NCI-H2171 treated with DMSO at 0.1 percent for 48 hours (cell line): ENCODE measurements around the gene COL9A3.
"Not testable (repeated sequence)": the region's sequence is repeated elsewhere in the genome, so short reads cannot be mapped to it uniquely, and the experiment has no call there.

ENCODE experiments used
- DNase-seq: peaks from one replicate; lab custom pipeline; 2025; lab: John Stamatoyannopoulos, UW

The COL9A3 gene

DNA sequence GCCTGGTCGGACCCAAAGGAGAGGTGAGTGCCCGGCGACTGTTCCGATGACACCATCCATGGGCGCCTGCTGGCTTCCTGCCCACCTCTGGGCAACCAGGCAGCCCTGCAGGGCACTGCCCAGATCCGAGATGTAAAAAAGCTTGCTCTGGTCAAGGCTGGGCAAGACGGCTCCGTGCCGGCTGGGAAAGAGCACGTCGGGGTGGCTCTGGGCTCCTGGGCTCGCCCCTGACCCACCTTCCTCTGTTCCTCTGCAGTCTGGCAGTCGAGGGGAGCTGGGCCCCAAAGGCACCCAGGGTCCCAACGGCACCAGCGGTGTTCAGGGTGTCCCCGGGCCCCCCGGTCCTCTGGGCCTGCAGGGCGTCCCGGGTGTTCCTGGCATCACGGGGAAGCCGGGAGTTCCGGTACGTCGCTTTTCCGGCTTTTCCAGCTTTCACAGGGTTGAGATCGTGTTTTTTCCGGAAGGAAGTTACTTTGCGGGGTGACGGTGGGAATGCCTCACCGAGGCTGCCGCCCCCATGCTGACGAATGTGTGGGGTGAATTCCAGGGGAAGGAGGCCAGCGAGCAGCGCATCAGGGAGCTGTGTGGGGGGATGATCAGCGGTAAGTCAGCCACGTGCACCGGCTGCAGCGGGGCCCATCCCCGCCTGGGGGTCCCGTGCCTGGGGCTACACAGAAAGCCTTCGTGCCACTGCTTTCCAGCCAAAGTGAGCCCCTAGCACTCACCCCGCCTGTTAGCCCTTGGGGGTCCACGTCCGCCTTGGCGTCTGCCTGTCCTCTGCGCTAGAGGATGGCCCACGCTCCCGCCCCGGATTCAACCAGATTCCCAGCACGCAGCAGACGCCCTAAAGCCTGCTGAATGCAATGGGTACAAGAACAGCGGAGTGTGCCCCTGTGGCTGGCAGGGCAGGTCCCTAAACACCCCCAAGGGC is 19.3 kb downstream of the COL9A3 start:
- no peak for DNase-seq

DNA sequence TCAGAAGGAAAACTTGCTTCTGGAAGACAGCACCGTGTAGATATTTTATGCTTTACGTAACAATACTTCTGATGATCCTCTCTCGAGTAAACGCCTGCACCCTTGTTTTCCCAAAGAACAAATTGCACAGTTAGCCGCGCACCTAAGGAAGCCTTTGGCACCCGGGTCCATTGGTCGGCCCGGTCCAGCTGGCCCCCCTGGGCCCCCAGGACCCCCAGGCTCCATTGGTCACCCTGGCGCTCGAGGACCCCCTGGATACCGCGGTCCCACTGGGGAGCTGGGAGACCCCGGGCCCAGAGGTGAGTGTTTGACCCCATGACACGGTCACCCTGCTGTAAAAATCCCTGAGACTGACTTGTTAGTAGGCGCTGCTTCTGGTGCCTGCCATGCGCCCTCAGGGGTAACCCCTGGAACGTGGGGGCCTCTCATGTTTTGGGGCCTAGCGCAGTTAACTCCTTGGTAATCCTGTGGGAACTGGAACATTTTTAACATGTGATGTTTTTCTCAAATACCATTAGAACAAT is 20.2 kb downstream of the COL9A3 start:
- DNase-seq, result no peak

DNA sequence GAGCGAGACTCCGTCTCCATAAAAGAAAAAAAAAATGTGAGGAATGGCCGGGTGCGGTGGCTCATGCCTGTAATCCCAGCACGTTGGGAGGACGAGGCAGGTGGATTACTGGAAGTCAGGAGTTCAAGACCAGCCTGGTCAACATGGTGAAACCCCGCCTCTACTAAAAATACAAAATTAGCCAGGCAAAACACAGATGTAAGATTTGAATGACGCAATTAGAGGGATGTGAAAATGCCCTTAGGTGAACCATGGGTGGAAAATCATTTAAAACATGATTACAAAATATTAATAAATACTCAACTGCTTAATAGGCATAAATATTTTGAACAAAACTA is 20.9 kb downstream of the COL9A3 start:
- DNase-seq, result no peak

DNA sequence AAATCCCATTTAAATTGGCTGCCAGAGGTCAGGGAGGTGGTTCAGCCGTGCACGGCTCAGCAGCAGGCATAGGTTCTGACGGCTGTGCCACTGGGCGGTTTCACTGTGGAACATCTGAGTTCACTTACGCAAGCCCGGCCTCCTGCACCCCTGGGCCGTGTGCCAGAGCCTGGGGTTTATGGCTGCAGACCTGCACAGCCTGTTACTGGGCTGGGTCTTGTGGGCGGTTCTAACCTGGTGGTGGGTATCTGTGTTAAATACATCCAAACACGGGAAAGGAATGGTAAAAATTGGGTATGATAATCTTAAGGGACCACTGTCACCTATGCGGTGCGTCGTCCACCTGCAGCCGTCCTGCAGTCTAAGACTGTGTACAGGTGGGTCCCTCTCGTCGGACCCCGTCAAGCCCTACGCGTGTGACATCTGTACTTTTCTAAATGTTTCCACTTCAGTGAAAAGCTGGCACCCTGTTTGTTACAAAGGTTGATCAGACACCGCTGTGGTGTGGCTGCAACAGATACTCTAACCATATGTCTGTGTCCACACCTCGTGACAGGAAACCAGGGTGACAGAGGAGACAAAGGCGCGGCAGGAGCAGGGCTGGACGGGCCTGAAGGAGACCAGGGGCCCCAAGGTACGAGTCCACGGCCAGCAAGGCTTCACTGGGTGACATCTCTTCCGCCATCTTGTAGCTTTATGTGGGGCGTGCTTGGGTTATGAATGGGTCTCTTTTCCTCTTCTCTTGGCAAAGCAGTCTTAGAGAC is 21.5 kb downstream of the COL9A3 start:
- peak; percentile 97 for DNase-seq

DNA sequence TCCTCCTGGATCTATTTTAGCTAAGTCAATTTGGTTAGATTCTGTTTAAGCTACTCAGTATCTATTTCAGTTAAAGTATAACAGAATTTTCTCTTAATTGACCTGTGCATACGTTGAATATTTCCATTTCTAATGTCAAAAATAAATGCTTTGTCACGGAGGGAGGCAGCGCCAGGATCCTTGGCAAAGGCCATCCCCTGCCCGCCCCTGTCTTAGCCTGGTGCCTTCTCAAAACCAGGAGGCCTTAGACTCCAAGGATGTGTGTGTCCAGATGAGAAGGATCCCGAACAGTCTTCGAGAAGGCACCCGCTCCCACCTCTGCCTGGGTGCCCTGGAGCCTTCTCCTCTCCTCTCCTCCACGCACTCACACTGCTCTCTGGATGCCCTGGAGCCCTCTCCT is 22.4 kb downstream of the COL9A3 start:
- DNase-seq, result no peak

DNA sequence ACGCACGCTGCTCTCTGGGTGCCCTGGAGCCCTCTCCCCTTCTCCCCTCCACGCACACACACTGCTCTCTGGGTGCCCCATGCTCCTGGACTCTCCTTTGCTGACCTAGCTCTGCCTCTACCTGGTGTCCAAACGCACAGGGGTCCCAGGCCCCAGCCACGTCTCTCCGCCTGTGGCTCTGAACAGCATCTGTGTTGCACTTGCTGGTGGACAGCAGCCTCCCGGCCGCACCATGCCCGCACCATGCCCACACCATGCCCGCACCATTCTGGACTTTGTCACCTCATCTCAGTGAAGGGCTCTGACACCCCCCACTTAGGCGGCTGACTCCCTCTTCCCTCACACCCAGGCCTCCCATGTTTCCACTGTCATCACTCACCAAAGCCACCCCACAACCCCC is 23.0 kb downstream of the COL9A3 start:
- DNase-seq, result no peak

DNA sequence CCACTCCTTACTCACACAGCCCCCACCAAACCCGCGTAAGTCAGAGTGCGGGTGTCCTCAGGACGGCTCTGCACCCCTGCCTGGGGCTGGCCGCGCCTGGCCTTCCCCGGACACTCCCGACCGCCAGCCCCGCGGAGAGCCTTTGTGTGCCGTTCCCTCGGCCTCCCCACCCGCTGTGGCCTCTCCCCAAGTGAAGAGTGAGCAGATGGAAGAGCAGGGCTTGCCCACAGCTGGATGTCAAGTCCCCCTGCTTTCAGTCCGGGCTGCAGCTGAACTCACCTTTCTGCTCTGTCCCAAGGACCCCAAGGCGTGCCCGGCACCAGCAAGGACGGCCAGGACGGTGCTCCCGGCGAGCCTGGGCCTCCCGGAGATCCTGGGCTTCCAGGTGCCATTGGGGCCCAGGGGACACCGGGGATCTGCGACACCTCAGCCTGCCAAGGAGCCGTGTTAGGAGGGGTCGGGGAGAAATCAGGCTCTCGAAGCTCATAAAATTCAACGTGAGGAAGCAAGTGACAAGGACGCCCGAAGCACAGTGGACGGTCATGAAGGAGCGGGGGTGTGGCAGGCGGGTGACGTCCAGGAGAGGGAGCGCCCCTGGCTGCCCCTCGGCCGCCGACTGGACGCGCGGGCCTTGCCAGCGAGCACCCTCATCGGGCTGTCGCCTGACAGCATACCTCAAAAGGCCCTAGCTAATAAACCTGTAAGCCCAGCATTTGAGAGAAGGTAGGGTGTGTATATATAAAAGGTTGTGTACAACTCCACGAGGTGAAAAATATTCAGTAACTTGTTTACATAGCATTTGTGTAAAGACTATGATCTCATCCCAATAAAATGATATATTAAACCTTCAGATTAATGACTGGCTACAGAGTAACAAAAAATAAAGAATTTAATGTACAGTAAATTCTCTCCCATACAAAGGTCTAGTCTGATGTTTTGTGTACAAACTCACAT is 23.7 kb downstream of the COL9A3 start:
- peak; percentile 42 for DNase-seq

DNA sequence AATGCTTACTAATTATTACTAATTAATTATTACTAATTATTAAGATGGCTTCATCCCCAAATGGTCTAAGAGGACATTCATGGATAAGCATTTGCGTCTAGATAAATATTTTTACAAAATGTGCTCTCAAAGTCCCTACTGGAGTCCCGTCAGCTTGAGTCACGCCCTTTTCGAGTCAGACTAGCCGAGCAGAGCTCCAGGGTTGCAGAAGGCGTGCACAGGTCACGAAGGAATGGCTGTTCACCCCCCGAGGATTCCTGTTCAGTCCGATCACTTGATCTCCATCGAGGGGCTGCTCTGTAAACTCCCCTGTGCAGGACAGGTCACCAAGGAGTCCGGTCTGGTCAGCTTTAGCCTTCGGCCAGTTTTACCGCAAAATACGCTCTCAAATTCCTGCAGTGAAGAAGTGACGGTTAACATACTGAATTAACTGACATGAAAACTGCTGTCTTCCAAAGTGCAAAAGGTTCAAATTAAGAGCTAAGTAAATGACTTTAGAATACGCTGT is 24.9 kb downstream of the COL9A3 start:
- DNase-seq, result no peak

DNA sequence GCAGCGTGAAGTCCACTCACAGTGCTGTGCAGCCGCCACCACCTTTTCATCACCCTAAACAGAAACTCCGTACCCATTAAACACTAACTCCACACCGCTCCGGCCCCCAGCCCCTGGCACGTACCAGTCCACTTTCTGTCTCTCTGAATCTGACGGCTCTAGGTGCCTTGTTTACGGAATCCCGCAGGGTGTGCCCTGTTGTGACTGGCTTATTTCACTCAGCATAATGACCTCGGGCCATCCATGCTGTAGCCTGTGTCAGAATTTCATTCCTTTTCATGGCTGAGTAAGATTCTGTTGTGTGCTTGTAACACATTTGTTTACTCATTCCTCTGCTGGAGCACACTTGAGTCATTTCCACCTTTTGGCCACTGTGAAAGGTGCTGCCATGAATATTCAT is 26.8 kb downstream of the COL9A3 start:
- no peak for DNase-seq

DNA sequence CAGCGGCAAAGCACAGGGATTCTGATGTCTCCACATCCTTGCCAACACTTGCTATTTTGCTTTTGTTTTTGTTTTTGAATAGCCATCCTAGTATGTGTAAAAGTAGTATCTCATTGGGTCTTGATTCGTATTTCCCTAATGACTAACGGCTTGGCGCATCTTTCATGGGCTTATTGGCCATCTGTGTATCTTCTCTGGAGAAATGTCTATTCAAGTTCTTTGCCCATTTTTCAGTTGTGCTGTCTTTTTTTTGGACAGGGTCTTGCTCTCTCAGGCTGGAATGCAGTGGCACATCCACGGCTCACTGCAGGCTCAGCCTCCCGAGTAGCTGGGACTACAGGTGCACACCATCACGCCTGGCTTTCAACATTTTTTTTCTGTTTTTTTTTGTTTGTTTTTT is 27.3 kb downstream of the COL9A3 start:
- no peak for DNase-seq

DNA sequence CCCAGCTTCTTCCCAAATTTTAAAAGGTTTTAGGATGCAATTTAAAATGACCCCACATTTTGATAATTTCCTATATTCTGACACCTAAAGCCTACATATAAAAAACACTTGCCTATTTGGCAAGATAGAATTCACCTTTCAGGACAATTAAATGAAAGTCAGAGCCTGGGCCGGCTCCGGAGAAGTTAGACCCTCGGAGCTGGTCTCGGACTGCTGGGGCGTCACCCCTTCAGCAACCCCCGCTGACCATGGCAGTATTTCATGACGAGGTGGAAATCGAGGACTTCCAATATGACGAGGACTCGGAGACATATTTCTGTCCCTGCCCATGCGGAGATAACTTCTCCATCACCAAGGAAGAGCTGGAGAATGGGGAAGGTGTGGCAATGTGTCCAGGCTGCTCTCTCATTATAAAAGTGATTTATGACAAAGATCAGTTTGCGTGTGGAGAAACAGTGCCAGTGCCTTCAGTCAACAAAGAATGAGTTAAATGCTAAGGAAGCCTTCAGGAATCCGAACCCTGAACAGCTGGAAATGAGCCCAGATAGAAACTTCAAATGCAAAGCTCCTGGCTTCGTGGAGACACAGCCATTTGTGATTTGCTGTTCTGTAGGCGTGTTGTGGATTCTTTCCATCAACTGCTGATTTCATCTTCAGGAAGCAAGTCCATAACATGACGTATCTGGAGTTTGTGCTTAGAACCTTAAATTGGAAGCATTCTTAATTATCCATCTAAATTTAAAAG is 28.7 kb downstream of the COL9A3 start:
- no peak for DNase-seq

DNA sequence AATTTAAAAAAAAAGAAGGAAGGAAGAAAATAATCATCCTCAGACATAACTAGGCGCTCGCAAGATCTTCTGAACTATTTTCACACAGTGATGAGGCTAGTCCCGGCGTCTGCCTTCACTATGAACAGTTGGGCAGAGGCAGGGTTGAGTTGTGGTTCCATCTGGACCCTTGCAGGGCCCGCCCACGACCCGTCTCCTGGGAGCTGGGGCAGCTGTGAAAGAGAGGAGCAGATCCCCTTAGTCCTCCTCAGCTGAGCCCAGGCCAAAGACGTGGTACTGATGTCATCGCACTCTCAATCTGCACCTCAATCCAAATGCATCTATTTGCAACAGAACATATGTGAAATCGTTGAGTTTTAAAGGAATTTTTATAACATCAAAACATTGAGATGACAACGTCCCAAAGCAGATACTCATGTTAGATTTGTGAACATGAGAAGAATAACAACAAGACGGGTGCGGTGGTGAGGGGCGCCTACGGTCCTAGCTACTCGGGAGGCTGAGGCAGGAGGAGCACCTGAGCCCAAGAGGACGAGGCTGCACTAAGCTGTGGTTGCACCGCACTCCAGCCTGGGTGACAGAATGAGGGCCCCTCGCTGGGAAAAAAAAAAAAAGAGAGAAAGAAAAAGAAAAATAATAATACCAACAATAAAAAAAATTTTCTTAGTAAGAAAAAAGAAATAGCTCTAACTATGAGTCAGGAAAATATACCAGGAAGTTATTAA is 29.5 kb downstream of the COL9A3 start:
- peak; percentile 98 for DNase-seq

DNA sequence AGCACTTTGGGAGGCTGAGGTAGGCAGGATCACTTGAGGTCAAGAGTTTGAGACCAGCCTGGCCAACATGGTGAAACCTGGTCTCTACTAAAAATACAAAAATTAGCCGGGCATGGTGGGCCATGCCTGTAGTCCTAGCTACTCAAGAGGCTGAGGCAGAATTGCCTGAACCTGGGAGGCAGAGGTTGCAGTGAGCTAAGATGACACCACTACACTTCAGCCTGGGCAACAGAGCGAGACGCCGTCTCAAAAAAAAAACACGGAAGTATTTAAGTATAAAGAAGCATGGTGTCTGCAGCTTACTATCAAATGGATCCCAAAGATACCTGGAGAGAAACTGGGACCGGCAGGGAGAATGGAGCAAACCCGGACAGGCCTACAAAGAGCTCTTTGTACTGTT is 32.1 kb downstream of the COL9A3 start:
- not testable (repeated sequence) for DNase-seq

DNA sequence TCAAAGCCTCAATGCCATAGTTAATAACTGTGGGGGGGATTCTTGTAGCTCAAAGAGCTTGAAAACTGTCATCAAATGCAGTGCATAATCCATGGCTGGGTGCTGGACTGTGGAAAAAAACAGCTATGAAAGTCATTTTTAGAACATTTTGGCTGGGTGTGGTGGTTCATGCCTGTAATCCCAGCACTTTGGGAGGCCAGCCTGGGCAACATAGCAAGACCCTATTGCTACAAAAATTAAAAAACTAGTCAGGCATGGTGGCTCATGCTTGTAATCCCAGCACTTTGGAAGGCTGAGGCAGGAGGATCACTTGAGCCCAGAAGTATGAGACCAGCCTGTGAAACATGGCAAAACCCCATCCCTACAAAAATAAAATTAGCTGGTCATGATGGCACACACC is 32.6 kb downstream of the COL9A3 start:
- DNase-seq, result no peak

DNA sequence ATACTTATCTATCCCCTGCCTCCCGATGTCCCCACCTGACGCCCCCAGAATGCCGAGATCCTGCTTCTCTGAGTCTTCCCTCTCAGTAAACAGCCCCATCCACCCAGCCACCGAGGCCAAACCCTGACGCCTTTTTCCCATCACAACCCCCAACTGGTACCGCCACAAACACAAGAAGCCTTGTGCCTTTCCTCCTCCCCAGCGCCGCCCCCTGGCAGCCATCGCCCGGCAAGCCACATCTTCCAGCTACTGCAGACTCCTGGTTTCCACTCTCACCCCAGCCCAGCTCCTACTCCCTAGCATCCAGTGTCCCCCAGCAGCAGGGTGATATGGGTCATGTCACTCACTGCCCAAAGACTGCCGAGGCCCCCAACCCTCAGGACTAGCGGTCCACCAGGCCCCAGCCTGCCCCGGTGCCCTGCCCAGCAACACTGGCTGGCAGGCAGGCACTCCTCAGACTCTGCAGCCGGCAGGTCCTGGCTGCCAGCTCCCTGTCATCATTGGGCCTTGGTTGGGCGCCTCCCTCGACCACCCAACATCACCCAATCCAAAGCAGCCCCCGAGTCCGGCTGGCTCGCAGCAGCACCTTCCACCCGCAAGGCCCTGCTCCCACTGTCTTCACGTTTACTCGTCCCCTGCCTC is 33.6 kb downstream of the COL9A3 start:
- no peak for DNase-seq

DNA sequence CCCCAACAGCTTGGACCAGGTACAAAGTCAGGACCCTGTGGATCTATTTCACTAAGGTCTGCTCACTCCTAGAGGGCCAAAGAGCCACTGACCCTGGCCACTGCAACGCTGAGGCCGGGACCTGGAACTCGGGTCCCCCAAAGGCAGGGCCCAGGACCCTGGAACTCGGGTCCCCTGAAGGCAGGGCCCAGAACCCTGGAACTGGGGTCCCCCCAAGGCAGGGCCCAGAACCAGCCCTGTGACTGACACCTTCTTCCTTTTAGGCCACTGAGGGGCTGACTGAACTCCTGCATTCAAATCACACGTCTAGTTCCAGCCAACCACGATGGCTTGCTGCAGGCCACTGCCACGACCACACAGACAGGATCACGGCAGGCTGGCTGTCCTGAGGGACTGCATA is 35.3 kb downstream of the COL9A3 start:
- DNase-seq, result no peak

DNA sequence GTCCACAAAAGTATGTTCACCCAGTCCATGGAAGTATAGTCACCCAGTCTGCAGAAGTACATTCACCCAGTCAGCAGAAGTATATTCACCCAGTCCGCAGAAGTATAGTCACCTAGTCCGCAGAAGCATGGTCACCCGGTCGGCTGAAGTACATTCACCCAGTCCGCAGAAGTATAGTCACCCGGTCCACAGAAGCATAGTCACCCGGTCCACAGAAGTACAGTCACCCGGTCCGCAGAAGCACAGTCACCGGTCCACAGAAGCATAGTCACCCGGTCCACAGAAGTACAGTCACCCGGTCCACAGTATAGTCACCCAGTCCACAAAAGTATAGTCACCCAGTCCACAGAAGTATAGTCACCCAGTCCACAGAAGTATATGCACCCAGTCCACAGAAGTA is 36.0 kb downstream of the COL9A3 start:
- DNase-seq, result no peak

DNA sequence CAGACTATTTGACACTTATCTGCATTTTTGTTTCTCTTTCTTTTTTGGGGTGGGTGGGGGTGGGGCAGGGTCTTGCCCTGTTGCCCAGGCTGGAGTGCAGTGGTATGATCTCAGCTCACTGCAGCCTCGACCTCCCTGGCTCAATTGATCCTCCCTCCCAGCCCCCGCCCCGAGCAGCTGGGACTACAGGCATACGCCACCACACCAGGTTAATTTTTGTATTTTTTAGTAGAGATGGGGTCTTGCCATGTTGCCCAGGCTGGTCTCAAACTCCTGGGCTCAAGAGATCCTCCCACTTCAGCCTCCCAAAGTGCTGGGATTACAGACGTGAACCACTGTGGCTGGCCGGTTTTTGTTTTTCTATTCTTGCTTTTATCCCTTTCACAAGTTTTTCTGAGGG is 36.5 kb downstream of the COL9A3 start:
- not testable (repeated sequence) for DNase-seq

DNA sequence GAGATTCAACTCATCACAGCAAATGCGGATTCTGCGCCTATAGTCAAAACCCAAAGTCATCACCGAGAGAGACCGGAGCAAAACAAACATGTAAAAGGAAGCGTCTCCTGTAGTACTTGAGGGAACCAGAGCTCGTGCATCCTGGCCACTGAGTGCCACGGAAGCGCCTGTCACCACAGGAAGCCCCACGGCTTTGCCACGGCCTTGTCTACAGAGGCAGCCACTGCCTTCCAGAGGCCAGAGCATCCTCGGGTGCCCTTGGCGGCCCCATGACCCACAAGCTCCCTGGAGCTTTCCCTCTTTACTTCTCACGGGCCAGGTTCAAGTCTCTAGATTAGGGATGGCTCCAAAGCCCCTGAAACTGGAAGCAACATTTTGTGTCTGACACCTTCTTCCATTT is 37.3 kb downstream of the COL9A3 start:
- no peak for DNase-seq

DNA sequence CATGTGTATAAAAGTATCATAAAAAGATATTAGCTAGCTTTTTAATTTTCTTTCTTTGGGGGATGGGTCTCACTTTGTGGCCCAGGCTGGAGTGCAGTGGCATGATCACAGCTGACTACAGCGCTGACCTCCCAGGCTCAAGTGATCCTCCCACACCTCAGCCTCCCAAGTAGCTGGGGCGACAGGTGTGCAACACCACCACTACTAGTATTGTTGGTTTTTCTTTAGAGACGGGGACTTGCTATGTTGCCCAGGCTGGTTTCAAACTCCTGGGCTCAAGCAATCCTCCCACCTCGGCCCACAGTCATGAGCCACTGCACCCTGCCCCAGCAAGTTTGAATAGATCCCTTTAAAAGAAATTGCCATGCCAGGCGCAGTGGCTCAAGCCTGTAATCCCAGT is 38.3 kb downstream of the COL9A3 start:
- no peak for DNase-seq
